HG03108 (cell line): ENCODE results near the gene AQP3.
"Not testable (repeated sequence)": the region's sequence is repeated elsewhere in the genome, so short reads cannot be mapped to it uniquely, and the experiment has no call there.

Experiments used
- ATAC-seq: cut with Tn5 transposase; IDR thresholded peaks from one replicate; pipeline ENCODE4 v1.9.1; 2021; ENCODE audit warnings: moderate library complexity; ENCODE audit not compliant: unreplicated experiment

Gene AQP3

DNA sequence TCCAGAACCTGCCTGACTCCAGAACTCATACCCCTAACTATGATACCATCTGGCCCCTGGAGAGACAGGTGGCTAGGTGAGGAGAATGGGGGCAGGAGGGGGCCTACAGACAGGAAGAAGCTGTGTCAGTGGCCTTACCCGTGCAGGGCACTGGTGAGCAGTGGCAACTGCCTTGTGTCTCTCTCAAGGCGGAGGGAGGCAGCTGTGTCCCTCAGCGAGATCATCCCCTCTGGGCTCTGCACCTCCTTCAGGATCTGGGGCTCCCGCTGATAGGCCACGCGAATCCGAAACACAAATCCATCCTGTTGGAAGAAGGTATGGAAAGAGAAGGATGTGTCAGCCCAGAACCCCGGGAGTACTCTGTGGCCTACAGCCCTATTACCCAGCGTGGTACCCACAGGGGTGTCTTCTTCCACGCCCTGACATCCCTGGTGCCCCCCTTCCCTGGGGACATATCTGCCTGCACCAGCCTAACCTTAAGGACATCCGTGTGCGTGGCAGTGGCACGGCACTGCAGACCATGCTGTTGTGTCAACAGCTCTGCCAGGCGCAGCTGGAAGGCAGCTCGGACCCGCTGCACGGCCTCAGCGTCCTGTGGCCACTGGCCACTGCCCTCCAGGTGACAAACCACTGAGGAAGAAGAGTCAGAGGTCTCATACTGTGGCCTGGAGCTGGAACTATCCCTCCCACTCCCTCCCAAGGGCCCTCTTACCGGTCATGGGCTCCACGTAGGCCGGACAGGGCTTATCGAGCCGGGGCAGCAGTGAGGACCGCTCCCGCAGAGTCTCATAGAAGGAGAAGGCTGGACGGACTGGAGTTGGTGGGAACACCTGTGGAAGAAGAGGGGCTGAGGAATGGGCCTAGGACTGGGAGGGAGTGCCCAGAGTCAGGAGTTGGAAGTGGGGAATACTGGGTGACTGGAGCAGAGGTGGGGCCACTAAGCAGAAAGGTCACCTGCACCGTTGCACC, 18.5 kb upstream of the AQP3 start:
- no peak for ATAC-seq

- no peak for ATAC-seq
Observed at GRCh38 chr9:33465096-33465495, 17.7 kb upstream of the AQP3 start.

DNA sequence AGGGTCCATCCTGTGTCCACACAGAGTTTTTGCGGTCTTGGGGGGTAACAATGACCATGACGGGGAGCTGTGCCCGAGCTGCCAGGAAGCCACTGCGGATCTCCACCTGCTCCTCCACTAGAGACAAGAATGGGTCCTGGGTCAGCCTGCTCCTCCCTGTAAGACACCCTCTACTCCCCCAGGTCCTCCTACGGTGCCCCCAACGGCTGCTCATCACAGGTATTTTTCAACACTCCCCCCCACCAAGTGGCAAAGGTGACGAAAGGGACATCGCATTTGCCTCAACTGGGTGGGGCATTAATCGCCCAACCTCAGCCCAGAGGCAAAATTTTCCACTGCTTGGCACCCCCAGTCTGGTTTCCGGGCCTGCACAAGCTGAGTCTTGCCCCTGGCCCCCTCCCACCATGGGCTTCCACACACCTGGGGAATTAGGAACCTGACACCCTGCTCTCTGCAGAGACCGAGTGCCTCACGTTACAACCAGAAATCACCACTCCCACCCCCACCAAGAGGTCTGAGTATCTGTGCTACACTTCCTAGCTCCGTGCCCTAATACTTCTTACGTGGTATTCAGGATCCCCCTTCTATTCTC, 16.7 kb upstream of the AQP3 start:
- no peak for ATAC-seq

DNA sequence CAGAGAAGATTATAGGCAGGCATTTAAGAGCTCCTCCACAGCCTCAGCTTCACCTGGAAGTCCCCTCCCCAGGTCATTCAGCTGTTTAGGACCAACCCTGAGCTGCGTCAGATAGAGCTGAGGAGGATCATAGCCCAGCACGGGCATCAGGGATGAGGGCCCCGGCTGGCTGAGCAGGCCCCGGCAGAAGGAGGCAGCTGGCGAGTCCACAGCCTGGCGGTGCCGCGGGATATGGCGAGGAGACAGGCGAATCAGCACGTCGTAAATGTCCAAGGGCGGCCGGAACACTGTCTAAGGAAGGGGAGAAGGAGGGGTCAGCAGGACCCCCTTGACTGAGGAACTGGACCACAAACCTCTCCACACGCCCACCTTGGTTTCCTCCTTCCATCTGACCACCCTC, 15.8 kb upstream of the AQP3 start:
- no peak for ATAC-seq

GRCh38 chr9:33461492-33461891, 14.1 kb upstream of the AQP3 start:
- ATAC-seq = no peak

DNA sequence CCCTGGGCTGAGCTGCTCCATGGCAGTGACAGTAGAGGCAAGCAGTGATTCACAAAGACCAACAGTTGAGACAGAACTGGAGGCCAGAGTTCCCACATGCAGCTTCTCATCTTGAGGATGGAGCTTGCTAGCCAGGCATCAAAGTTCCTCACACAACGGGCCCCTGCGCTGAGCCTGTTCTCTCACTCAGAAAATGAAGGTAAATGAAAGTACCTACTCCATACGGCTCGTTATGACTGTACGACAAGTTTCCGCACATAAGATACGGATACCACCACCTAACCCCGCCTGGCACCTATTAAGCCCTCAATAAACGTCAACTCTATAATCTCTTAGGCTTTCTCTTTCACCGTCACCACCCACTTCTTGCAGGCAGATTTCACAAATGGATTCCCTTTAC, 13.5 kb upstream of the AQP3 start:
- no peak for ATAC-seq

GRCh38 chr9:33459115-33459514, 11.7 kb upstream of the AQP3 start:
- ATAC-seq = no peak

DNA sequence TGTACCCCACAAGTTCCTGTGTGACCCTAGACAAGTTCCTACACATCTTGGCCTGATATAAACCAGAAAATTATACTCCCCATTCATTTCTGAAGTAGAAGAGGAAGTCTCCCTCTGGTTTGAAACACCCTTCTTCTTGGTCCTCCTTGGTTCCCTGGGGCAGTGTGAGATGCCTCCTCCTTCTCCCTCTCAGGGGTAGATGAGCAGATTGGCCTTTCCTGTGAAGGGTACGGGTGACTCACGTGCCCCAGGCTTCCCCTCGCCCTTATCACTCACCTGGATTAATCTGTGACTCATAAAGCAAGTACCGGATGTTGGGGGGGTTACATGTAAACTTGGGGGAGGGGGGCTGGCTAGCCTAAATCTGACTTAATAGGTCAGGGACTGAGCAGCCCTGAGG, 11.1 kb upstream of the AQP3 start:
- no peak for ATAC-seq

DNA sequence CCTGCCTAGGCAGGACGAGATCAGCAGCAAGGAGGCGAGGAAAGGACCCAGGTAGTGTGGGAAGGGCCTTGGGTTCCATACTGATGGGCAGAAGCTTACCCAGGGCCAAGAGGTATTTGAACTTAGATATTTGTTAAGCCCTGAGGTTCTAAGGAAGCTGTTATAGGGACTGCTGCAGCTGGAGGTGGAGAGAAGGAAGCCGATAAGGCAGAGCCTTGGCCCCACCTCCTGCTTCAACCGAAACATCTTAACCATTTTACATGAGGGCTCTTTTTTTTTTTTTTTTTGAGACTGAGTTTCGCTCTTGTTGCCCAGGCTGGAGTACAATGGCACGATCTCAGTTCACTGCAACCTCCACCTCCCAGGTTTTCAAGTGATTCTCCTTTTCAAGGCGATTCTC, 8.6 kb upstream of the AQP3 start:
- ATAC-seq = no peak

DNA sequence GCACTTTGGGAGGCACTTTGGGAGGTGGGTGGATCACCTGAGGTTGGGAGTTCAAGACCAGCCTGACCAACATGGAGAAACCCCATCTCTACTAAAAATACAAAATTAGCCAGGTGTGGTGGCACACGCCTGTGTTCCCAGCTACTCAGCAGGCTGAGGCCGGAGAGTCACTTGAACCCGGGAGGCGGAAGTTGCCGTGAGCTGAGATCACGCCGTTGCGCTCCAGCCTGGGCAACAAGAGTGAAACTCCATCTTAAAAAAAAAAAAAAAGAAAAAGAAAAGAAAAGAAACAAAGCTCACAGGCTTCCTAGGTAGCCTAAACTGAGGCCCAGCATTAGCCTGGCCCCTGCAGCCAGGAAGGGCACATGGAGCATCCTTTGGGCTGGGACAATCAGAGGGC, 8.1 kb upstream of the AQP3 start:
- not testable (repeated sequence) for ATAC-seq

DNA sequence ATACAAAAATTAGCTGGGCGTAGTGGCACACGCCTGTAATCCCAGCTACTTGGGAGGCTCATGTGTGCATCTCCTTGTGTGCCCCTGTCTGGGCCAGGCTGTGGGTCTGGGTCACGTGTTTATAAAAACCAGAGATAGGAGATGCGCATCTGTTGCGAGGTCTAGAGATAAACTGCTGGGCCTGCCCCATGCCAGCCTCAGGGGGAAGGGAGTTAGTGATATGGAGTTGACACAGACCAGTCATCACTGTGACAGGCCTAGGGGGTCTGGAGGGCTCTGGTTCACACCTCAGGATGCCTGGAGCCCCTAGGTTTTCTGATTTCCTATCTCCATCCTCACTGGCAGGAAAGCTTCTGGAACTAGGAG, 7.3 kb upstream of the AQP3 start:
- not testable (repeated sequence) for ATAC-seq

GRCh38 chr9:33453999-33454660, 6.7 kb upstream of the AQP3 start:
- no peak for ATAC-seq

GRCh38 chr9:33453286-33453860, 6.0 kb upstream of the AQP3 start:
- ATAC-seq = no peak

- ATAC-seq = no peak
Observed at GRCh38 chr9:33452828-33453271, 5.5 kb upstream of the AQP3 start.

GRCh38 chr9:33450621-33451146, 3.3 kb upstream of the AQP3 start:
- ATAC-seq = no peak

DNA sequence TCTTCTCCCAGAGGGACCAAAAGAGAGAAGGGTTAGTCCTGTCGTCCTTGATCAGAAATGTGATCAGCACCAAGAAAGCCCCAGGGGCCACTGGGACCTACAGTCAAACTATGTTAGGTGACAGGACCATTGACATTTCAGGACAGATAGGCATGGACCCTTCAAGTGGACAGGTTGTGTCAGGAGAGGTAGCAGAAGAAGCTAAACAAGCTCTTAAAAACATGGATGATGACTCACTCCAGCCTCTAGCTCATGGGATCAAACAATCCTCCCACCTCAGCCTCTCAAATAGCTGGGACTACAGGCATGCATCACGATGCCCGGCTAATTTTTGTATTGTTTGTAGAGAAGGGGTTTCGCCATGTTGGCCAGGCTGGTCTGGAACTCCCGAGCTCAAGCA, 2.3 kb upstream of the AQP3 start:
- ATAC-seq = no peak

GRCh38 chr9:33447799-33448553, 583 bp upstream of the AQP3 start:
- ATAC-seq = no peak

- peak; percentile 92 for ATAC-seq
Observed at GRCh38 chr9:33446240-33446945, 1.0 kb downstream of the AQP3 start.

GRCh38 chr9:33445389-33446239, 1.8 kb downstream of the AQP3 start:
- no peak for ATAC-seq
